HG03103 (cell line): Measurements from ENCODE around the gene KRT35.

Experiments
- ATAC-seq: cut with Tn5 transposase; IDR thresholded peaks from one replicate; pipeline ENCODE4 v1.9.1; 2021; ENCODE audit warnings: low read depth; ENCODE audit not compliant: unreplicated experiment

The KRT35 gene

GRCh38 chr17:41512546-41513167, 31.7 kb upstream of the KRT35 start:
- ATAC-seq = no peak

DNA sequence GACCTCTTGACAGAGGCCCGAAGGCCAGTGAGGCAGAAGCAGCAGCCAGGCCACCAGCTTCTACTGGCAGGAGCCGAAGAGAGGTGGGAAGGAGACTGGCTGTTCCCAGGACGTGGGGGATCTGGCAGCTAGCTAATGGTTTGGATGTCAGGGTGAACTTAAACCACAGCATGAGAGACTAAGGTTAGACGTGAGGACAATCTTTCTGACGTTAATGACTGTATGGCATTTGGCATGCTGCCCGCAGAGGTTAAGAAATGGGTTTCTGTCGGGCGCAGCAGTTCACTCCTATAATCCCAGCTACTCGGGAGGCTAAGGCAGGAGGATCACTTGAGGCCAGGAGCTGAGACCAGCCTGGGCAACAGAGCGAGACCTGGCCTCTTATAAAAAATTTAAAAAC, 30.8 kb upstream of the KRT35 start:
- ATAC-seq = no peak

DNA sequence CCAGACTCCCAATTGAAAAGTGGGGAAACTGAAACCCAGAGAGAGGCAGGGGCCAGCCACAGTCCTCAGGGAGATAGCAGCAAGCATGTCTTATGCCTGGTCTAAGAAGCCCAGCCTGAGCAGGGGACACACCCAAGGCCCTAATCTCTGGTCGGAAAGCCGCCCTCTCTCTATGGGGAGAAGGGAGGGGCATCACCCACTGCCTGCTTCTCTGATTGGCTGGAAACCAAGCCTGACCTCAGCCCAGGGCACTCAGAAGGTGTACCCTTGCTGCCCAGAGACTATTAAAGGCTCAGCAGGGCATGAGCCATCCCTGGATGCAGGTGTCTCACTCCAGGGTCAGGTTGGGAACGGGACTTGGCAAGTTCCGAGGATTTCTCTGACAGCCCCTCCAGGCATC, 30.2 kb upstream of the KRT35 start:
- no peak for ATAC-seq

GRCh38 chr17:41510251-41511065, 29.5 kb upstream of the KRT35 start:
- ATAC-seq = no peak

- ATAC-seq = no peak
Observed at GRCh38 chr17:41507315-41507880, 26.4 kb upstream of the KRT35 start.

- no peak for ATAC-seq
Observed at GRCh38 chr17:41505809-41506767, 25.1 kb upstream of the KRT35 start.

DNA sequence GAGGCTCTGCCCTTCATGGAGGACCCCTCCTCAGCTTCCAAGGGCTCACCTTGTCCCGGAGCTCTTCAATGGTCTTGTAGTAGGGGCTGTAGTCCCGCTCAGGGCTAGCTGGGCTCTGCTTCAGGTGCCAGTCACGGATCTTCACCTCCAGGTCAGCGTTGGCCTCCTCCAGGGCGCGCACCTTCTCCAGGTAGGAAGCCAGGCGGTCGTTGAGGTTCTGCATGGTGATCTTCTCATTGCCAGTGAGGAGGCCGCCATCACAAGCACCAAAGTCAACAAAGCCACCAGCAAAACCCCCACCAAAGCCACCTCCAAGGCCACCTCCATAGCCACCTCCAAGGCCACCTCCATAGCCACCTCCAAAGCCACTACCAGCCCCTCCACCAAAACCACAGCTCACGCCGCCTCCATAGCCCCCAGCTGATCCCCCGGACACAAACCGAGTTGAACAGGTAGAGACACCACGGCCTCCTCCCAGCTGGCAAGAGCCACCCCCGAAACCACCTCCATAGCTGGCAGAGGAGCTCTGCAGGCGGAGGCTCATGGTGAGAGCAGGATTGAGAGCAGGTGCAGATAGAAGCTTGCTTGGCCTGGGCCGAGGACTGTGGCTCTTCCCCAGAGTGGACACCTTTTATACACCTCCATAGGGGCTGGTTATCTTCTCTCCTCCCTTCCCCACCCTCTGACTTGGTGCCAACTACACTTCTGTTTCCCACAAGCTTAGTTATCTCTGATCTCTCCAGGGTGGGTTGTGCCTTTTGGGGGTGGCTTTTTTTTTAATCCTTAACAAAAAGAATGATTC, 24.3 kb upstream of the KRT35 start, which contains the start of gene KRT13:
Gene KRT13, minus strand, starts transcription at position 606 of the 802 bp plus-strand sequence. Its CDS starts 62 bp downstream, at position 544.
- no peak for ATAC-seq

DNA sequence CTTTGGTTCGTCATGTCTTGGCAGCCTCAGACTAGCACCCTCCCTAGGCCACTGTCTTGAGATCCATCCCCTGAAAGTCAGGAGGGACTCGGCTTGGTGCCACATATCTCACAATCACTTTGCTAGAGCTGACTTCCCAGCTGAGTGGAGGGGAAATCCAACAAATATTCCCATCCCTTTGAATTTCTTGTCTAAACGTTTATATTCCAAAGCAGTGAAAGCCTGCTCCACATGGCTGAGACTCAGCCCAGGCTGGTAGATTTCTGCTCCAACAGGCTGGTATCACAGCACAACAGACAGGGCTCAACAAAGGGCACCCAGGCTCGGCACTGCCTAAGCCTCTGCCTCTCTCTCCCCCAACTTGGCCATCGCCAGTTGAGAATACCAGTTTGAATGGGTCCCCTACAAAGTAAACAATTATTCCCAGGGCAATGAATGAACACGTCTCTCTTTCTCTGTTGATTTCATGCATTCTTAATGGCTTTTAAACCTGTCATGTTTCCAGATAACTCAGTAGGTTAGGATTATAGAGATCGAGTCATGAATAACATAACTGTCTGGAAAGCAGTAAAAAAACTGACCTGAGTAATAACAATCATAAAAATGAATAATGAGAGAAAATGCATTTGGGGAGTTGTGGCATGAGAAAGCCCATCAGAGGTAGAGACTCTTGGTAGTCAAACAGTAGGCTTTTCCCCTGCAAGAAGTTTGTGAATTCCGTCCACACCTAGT, 23.5 kb upstream of the KRT35 start:
- ATAC-seq = no peak

GRCh38 chr17:41503202-41503601, 22.3 kb upstream of the KRT35 start:
- no peak for ATAC-seq

GRCh38 chr17:41500131-41500911, 19.4 kb upstream of the KRT35 start:
- no peak for ATAC-seq

DNA sequence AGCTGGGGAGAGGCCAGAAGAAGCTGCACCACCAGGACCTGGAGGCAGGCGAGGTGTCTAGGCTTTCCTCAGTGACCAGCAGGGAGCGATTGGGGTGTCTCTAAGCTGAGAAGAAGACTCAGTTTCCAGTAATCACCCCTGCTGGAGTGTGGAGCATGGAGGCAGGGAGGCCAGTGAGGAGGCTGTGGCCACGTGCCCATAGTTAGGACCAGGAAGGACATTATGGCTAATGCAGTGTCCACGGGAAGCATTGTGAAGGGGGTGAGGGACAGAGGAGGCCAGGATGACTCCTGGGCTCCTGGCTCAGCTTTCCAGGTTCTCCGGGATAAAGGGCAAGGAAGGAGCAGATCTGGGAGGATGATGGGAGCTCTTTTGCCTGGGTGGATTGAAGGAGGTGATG, 18.8 kb upstream of the KRT35 start:
- no peak for ATAC-seq

DNA sequence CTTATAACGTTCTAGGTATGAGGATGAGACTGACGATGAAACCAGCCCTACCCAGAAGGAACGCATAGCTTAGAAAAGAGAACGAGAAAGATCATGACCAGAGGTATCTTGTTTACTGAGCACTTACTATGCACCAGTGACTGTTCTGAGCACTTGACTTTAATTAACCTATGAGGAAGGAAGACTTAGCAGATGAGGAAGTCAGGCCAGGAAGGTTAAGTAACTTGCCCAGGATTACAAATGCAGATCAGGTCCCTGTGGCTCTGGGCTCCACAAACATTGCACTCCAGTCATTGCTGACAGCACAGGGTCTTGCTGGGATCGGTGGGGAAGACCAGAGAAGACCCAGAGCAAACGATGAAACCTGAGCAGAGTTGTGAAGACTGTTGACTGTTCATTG, 17.3 kb upstream of the KRT35 start:
- ATAC-seq = no peak

DNA sequence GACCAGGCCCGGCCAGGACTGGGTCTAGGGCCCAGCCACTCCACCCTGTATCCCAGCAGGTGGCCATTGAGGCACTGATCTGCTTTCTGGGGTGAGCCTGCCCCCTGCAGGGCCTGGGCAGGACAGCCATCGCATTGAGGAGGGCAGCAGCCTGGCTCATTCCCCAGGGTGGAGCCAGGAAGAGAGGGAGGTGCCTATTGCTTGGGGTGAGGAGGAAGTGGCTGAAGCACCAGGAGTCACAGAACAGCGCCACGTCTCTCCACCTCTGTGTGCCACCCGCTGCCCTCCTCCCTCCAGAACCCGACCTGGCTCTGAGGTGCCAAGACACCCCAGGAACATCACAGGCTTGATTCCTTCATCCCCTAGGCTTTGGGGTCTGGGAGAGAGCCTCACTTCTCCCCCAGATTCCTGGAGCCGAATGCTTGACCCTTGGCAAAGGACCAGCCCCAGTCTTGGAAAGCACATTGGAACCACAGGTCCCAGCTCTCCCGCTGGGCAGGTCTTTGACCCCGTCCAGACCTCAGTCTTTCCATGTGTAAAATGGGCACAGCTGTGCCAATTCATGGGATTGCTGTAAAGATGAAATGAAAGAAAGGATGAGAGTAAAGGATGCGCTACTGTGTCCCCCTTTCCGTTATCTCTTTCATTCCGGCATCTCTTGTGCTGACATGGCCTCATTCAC, 16.0 kb upstream of the KRT35 start:
- ATAC-seq = no peak

DNA sequence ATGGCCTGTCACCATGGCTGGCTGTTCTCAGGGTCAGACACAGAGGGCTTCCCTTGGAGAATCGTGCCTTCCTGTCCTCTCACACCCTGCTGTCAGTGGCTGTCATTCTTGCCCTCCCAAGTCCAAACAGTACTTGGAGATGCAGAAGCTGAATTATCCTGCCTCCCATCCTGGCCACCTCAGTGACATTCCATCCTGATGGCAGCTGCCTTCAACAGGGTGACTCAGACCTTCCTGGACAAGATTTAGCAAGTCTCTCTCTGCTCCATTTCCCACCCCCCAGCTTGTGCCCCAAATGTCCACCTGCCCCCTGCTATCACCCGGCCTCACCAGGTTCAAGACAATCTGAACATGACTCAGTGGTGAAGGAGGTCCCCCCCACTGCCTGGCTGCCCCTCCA, 13.6 kb upstream of the KRT35 start:
- no peak for ATAC-seq

DNA sequence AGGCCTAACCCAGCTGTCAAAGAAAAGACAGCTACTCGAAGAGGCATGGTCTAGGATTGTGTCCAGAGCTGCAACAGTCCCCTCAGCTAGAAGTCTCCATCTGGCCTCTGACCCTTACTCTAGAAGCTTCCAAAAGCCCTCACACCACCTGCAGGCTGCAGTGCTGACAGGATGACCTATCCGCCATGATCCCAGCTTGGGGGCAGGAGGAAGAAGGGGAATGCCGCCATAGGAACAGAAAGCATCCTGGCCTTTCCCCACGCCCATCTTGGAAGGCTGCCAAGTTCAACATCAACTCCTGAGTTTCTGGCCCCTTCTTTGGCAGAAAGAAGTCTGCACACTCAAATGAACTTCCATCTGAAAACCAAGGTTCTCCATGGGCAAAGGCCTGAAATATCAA, 11.8 kb upstream of the KRT35 start:
- no peak for ATAC-seq

DNA sequence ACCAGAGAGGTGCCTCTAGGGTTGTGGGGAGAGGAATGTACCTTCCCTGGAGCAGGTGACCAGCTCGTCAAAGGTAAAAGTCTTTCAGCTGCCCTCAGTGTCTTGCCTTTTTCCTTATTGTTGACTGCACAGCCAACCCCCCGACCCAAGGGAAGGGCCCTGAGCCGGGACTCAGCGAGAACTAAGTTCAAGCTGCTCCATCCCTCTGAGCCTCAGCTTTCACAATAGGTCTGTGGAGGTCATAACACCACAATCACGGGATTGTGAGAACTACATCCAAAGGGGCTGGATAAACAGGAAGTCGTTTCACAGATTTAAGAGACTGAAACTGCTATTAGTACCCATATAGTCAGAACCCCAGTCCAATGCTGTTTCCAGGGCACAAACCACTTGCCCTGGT, 11.4 kb upstream of the KRT35 start:
- ATAC-seq = no peak

DNA sequence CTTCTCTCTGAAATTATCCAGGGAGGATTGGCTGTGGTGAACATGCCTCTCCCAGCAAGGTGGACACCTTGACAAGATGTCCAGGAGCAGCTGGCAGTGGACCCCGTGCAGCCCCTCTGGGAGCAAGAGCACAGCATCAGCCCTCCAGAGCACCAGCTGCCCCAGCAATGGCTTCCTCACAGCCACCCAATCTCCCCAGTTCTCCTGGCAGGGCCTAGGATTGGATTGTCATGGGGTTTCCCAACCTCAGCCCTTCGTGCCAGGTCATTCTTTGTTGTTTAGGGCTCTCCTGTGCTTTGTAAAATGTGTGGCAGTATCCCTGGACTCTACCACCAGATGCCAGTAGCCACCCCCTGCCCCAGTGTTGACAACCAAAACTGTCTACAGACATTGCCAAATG, 10.5 kb upstream of the KRT35 start:
- no peak for ATAC-seq
